Measurements from ENCODE around the gene SULT1A2.

DNA sequence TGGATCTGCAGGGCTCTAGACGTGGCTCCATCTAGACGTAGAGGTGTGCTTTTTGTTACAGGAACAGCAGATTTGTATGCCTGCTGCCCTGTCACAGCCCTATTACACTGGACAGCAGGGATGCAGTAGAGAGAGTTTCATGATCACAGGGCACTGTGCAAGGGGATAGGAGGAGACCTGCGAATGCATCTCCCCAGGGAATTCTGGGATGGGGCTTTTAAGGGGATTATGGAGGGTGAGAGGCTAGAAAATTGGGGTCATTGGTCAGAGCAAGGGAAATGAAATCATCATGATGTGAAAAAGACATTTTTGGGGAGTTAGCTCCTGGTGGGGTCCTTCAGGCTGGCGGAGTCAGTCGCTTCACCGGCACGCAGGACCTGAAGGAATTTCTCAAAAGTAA lies 54.2 kb downstream of the SULT1A2 start:
- TF ChIP-seq, protein P1, sequence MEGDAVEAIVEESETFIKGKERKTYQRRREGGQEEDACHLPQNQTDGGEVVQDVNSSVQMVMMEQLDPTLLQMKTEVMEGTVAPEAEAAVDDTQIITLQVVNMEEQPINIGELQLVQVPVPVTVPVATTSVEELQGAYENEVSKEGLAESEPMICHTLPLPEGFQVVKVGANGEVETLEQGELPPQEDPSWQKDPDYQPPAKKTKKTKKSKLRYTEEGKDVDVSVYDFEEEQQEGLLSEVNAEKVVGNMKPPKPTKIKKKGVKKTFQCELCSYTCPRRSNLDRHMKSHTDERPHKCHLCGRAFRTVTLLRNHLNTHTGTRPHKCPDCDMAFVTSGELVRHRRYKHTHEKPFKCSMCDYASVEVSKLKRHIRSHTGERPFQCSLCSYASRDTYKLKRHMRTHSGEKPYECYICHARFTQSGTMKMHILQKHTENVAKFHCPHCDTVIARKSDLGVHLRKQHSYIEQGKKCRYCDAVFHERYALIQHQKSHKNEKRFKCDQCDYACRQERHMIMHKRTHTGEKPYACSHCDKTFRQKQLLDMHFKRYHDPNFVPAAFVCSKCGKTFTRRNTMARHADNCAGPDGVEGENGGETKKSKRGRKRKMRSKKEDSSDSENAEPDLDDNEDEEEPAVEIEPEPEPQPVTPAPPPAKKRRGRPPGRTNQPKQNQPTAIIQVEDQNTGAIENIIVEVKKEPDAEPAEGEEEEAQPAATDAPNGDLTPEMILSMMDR (IDR thresholded peaks at IDR 0.05; ENCODE audit: low read depth, low read length, poor library complexity, severe bottlenecking): no peak
- no peak for TF ChIP-seq EZH2phosphoT487 (IDR thresholded peaks at IDR 0.05; ENCODE audit: borderline replicate concordance, low read length)
